ENCODE data around the gene DVL1. TPM values are rescaled to one million over a fixed set of nuclear protein-coding genes. Genes with fewer than 3 reads are reported as not detected.

Gene DVL1
- total RNA-seq, 1 experiment from 2014 or later = 83.9 TPM

GRCh38 chr1:1312450-1313314, 36.5 kb downstream of the DVL1 start:
- CTCF ChIA-PET = no interaction called here
- no peak overlapping the region for H3K27ac Mint-ChIP-seq (ENCODE audit: unreplicated experiment)
- TF ChIP-seq, protein P1, sequence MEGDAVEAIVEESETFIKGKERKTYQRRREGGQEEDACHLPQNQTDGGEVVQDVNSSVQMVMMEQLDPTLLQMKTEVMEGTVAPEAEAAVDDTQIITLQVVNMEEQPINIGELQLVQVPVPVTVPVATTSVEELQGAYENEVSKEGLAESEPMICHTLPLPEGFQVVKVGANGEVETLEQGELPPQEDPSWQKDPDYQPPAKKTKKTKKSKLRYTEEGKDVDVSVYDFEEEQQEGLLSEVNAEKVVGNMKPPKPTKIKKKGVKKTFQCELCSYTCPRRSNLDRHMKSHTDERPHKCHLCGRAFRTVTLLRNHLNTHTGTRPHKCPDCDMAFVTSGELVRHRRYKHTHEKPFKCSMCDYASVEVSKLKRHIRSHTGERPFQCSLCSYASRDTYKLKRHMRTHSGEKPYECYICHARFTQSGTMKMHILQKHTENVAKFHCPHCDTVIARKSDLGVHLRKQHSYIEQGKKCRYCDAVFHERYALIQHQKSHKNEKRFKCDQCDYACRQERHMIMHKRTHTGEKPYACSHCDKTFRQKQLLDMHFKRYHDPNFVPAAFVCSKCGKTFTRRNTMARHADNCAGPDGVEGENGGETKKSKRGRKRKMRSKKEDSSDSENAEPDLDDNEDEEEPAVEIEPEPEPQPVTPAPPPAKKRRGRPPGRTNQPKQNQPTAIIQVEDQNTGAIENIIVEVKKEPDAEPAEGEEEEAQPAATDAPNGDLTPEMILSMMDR (IDR thresholded peaks at IDR 0.05; ENCODE audit: unreplicated experiment) = no peak

GRCh38 chr1:1311107-1312104, 37.8 kb downstream of the DVL1 start:
- Mint-ChIP-seq H3K4me1 (ENCODE audit: low read depth, unreplicated experiment) (no peaks in the 10 kb centered on the region), H3K27ac (ENCODE audit: unreplicated experiment) (no peak overlapping the region), H3K9me3 (ENCODE audit: low read depth, unreplicated experiment) (no peaks in the 10 kb centered on the region), H3K27me3 (ENCODE audit: unreplicated experiment) (no peaks in the 10 kb centered on the region), H3K36me3 (ENCODE audit: insufficient read depth, unreplicated experiment) (peaks cover 84% of the 10 kb centered on the region), H3K4me3 (ENCODE audit: low read depth, unreplicated experiment) (no peak overlapping the region)
- intact Hi-C loops (cut with micrococcal nuclease; ENCODE audit: unreplicated experiment) = no loop called here
- TSS peak; percentile 14 for BruUV-seq (replicated peaks)
- CTCF ChIA-PET = no interaction called here
- no peak for DNase-seq
- TF ChIP-seq, protein P1 (IDR thresholded peaks at IDR 0.05; ENCODE audit: unreplicated experiment) = no peak

More at GRCh38 chr1:1312450-1313314, 36.5 kb downstream of the DVL1 start:
- intact Hi-C loops (cut with micrococcal nuclease; ENCODE audit: unreplicated experiment) = no loop called here
- Mint-ChIP-seq H3K4me1 (ENCODE audit: low read depth, unreplicated experiment) (no peaks in the 10 kb centered on the region), H3K36me3 (ENCODE audit: insufficient read depth, unreplicated experiment) (peaks cover 83% of the 10 kb centered on the region), H3K9me3 (ENCODE audit: low read depth, unreplicated experiment) (no peaks in the 10 kb centered on the region), H3K4me3 (ENCODE audit: low read depth, unreplicated experiment) (no peak overlapping the region), H3K27me3 (ENCODE audit: unreplicated experiment) (no peaks in the 10 kb centered on the region)
- no peak for DNase-seq
- TSS peak; percentile 30 for BruUV-seq (replicated peaks)

GRCh38 chr1:1310476-1311053, 38.7 kb downstream of the DVL1 start:
- H3K36me3 Mint-ChIP-seq (ENCODE audit: insufficient read depth, unreplicated experiment) = peaks cover 80% of the 10 kb centered on the region
- intact Hi-C loops (cut with micrococcal nuclease; ENCODE audit: unreplicated experiment) = no loop called here

GRCh38 chr1:1310109-1310385, 39.2 kb downstream of the DVL1 start:
- peak overlapping the region; percentile 73 for H3K4me3 Mint-ChIP-seq (ENCODE audit: low read depth, unreplicated experiment)
- H3K4me1 Mint-ChIP-seq (ENCODE audit: low read depth, unreplicated experiment) = no peaks in the 10 kb centered on the region
- intact Hi-C loops (cut with micrococcal nuclease; ENCODE audit: unreplicated experiment) = no loop called here
- H3K36me3 Mint-ChIP-seq (ENCODE audit: insufficient read depth, unreplicated experiment) = peaks cover 75% of the 10 kb centered on the region
- TF ChIP-seq, protein P1 (IDR thresholded peaks at IDR 0.05; ENCODE audit: unreplicated experiment) = no peak
- no peak for DNase-seq
- CTCF ChIA-PET = interaction anchor here (0.6 kb wide), 1 partner anchor 130 kb away, joined by 3 read pairs; no protein-coding TSS in a partner anchor
- BruUV-seq (replicated peaks) = no TSS peak
- H3K9me3 Mint-ChIP-seq (ENCODE audit: low read depth, unreplicated experiment) = no peaks in the 10 kb centered on the region
- no peaks in the 10 kb centered on the region for H3K27me3 Mint-ChIP-seq (ENCODE audit: unreplicated experiment)
- no peak overlapping the region for H3K27ac Mint-ChIP-seq (ENCODE audit: unreplicated experiment)

More at GRCh38 chr1:1310476-1311053, 38.7 kb downstream of the DVL1 start:
- no peak overlapping the region for H3K4me3 Mint-ChIP-seq (ENCODE audit: low read depth, unreplicated experiment)
- CTCF ChIA-PET = no interaction called here
- TF ChIP-seq, protein P1 (IDR thresholded peaks at IDR 0.05; ENCODE audit: unreplicated experiment) = no peak
- no peaks in the 10 kb centered on the region for H3K4me1 Mint-ChIP-seq (ENCODE audit: low read depth, unreplicated experiment)
- no TSS peak for BruUV-seq (replicated peaks)
- no peak overlapping the region for H3K27ac Mint-ChIP-seq (ENCODE audit: unreplicated experiment)
- DNase-seq = no peak
- no peaks in the 10 kb centered on the region for H3K9me3 Mint-ChIP-seq (ENCODE audit: low read depth, unreplicated experiment)
- H3K27me3 Mint-ChIP-seq (ENCODE audit: unreplicated experiment) = no peaks in the 10 kb centered on the region
